Left renal pelvis (tissue), 4 donors: ENCODE results near the gene ATP11A. TPM values are rescaled to one million over a fixed set of nuclear protein-coding genes. Genes with fewer than 3 reads are reported as not detected.
"Not testable (repeated sequence)": the region's sequence is repeated elsewhere in the genome, so short reads cannot be mapped to it uniquely, and the experiment has no call there.

Experiments used
- DNase-seq, 4 donors: peaks; one replicate each; pipeline ENCODE4 v3.0.0-alpha.2; 2013; ENCODE audit warnings: low read depth in 4 of 4, low spot score in 3 of 4
- polyA plus RNA-seq, 4 donors: library from polyadenylated mRNA; unstranded; fragments of 120-200 nt; gene quantifications; one replicate each; pipeline ENCODE4 v1.2.1, GENCODE V29; 2013; ENCODE audit not compliant: insufficient read length in 4 of 4

Gene ATP11A
- polyA plus RNA-seq, 4 donors, result 26.6 to 49.9 (median 46.8) TPM

DNA sequence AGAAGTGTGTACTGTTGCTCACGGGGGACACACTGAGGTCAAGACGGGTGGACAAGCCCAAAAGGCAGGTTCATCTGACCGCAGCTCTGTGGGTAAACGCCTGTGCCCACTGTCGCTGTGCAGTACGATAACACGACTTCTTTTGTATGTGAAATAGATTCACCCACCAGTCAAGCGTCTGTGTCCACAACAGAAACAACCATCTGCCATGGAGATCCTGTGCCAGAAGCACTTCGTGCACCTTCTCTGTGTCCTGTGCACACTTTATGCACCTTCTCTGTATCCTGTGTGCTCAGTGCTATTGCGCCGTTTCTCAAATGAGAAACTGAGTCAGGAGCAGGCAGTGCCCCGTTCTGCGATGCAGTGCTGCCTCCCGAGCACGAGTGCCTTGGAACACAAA is 138.9 kb downstream of the ATP11A start:
- DNase-seq, result no peak

- DNase-seq, result no peak
These were observed 141.4 kb downstream of the ATP11A start for GRCh38 chr13:112831196-112831595.

- DNase-seq, result no peak
These were observed 142.0 kb downstream of the ATP11A start for GRCh38 chr13:112831801-112832200.

- DNase-seq, result no peak
These were observed 143.0 kb downstream of the ATP11A start for GRCh38 chr13:112832811-112833210.

- no peak for DNase-seq
These were observed 143.9 kb downstream of the ATP11A start for GRCh38 chr13:112833551-112834257.

DNA sequence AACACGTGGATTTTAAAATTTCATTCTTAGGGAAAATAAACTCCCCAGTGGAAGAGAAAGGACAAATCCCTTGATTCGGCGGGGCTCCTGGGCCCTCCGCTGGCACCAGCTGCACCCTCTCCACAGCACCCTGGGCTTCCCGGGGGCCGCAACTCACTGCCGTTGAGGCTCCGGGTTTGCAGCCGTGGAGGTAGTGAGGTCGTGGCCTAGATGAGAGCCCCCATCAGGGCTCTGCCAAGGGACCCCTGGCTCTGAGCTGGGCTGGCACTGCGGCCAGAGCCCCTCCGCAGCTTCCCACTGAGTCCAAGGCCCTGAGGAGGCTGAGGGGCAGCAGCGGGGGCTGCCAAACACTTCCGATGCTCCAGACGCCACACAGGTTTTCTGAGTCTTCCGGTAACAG is 145.5 kb downstream of the ATP11A start:
- no peak for DNase-seq

DNA sequence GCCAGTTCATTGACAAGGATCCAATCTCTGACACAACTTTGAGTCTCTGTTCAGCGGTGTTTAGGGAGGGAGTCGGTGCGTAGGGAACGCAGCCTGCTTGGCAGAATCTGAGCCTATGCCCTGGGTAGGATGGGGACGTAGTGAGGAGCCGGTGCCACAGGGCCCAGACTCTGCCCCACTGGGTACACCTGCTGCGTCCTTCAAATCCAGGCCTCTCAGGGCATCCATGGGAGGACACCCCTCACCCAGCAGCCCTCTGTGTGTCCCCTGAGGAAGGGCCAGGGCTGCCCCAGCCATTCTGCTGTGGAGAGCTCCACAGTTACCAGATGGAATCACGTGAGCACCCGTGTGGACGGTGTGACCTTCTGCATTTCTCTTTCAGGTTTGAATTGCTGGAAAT is 146.0 kb downstream of the ATP11A start:
- no peak for DNase-seq

GRCh38 chr13:112836940-112837339 is 147.1 kb downstream of the ATP11A start:
- no peak for DNase-seq

DNA sequence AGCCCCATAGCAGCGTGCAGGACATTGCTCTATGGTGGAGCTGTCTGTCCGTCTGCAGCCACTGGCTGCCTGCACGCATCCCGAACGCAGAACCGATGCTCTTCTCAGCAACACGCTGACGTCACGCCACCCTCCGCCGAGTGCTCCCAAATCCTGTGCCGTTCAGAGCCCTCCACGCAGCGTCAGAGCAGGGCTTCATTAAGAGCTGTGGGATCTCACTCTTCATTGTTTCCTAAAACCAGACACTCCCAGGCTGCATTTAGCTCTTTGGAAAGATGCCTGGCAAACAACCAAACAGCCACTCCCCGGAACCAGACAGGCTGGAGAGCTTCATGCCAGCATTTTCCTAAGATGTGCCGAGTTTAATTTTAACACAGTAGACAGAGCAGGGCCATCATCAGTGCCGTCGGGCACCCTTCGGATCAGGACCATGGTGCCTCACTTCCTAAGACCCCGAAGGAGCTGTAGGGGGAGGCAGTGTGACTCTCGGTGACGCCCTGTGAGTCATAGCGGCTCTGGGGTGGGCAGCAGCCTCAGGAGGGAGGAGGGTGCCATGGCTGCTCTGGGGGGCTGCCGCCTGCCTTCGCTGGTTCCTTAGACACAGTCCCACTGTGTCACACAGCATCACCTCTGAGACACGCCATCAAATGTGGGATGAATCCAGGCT is 147.7 kb downstream of the ATP11A start:
- no peak for DNase-seq

DNA sequence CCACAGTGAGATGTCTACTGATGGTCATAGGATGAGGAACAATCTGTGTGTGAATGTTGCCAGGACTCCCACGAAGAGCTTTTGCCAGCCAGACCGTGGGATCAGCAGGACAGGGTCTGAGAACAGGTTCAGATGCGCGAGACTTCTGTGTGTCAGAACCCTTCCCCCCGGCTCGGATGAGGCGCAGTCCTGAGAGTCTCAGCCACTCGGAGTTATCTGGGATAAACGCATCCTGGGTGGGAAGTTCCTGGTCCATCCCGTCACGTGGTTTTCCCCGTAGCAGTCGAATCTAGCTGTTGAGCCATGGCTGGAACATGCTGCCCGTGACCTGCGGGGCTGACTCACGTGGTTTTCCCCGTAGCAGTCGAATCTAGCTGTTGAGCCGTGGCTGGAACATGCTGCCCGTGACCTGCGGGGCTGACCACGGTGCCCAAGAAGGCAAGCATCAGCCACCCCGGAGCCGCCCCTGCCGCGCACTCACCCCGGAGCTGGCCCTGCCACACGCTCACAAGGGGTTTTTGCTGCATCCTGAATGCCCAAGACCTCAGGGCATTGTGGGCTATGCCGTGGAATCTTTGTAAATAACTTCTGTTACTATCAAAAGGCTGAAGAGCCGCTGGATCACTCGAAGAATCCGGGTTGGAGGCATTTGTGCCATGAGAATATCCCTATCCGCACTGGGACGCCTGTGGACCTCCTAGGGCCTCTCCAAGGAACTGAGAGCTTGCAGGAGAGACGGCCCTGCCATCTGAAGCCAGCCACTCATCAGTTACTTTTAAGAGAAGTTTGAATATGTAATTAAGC is 148.4 kb downstream of the ATP11A start:
- DNase-seq, result no peak

DNA sequence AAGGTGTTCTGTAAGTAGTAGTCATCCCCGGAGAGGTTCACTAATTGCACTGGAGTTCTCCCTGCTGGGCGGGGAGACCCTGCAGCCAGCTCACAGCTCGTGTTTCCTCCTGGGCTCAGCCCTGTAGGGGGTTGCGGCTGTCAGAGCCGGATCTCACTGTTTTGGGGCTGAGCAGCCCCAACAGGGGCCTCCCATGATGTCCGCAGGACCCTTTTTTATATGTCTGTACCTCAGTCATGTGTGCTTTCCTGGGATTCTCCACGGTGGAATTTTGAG is 148.9 kb downstream of the ATP11A start:
- no peak for DNase-seq

DNA sequence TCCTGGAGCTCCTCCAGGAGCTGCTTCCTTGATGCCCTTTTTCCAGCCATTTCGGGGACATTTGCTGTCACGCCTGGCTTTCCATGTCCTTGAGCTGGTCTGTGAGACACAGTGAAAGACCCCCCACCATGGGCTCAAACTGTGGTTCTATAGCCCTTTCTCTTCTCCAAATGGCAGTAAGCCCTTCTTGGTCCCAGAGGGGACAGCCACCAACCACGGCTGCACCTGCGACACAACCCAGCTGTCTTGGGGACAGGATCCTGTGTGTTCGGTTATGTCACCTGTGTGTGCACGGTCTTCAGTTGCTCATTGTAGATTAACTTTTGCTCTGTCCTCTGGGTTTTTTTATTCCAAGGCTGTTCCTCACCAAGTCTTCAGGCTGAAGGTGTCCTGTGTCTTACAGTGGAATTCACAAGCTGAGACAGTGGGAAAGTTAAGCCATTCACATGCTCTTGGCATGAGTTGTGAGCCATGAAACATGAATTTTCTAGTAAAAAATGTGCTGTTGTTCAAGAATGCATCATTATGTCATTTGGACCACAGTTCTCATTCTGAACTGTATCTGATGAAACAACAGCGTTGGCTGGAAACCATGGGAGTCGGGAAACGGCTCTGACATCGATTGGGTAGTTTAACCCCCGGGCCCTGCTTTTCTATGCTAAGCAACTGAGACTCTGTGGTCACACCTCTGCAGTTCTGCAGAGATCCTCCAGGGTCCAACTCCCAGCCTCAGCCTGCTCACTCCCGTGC is 149.7 kb downstream of the ATP11A start:
- DNase-seq, result no peak

DNA sequence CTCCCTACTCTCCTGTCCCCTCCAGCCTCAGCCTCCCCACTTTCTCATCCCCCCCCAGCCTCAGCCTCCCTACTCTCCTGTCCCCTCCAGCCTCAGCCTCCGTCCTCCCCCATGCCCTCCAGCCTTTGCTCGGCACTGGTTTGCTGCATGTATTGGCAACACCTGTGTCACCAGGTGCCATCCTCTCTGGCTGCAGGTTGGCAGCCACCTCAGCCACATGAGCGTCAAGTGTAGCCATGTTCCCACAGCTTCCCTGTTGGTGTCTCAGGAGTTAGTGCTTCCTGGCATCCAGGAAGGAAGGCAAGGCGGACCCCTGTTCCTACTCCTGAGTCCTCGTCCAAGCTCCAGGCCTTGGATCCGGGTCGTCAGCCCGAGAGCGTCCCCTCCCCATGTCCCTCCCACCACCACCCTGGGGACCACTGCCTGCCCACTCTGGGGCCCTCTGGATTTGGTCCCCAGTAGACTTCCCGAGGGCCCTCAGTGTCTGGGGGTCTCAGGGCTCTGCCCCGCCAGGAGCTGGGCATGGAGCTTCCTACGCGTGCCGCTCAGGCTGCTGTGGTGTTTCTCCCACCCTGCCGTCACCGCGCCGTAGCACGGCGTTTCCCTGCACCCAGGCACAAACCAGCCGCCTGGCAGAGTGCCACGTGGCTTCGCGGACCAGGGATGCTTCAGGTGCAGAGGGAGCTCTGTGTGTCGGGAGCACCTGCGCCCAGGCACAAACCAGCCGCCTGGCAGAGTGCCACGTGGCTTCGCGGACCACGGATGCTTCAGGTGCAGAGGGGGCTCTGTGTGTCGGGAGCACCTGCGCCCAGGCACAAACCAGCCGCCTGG is 150.8 kb downstream of the ATP11A start:
- DNase-seq, result no peak

DNA sequence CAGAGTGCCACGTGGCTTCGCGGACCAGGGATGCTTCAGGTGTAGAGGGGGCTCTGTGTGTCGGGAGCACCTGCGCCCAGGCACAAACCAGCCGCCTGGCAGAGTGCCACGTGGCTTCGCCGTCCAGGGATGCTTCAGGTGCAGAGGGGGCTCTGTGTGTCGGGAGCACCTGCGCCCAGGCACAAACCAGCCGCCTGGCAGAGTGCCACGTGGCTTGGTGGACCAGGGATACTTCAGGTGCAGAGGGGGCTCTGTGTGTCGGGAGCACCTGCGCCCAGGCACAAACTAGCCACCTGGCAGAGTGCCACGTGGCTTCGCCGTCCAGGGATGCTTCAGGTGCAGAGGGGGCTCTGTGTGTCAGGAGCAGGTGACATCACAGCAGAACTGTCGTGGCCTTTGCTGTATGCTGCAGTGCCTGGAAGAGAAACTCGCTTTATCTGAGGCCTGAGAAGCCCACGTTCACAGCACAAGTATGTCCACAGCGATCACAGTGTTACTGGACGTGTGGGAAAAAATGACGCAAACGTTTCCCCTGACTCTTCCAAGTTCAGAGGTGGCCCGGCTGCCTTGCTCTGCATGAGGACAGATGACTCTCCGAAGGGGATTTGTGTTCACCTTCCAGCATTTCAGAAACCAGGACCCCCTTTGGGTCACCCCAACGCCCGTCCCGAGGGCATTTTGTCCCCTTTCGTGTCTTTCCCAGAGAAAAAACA is 151.6 kb downstream of the ATP11A start:
- not testable (repeated sequence) for DNase-seq

GRCh38 chr13:112842343-112842856 is 152.6 kb downstream of the ATP11A start:
- DNase-seq, result no peak

GRCh38 chr13:112842931-112843391 is 153.1 kb downstream of the ATP11A start:
- no peak for DNase-seq

GRCh38 chr13:112843392-112844111 is 153.7 kb downstream of the ATP11A start:
- DNase-seq, result no peak

DNA sequence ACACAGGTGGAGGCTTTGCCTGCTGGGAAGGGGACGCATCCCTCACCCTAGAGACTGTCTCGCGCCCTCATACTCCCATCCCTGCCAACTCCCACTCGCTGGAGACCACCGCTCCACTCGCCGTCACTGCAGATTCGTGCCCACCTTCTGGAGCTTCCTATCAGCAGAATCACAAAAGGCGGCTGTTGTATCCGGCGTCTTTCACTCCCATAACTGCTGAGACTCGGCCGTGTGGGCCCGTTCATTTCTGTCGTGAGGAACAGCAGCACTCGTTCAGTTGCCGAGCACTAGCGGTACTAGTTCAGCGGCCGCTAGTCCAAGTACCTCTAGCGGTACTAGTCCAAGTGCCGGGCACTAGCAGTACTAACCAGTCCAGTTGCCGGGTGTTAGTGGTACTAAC is 154.6 kb downstream of the ATP11A start:
- no peak for DNase-seq

DNA sequence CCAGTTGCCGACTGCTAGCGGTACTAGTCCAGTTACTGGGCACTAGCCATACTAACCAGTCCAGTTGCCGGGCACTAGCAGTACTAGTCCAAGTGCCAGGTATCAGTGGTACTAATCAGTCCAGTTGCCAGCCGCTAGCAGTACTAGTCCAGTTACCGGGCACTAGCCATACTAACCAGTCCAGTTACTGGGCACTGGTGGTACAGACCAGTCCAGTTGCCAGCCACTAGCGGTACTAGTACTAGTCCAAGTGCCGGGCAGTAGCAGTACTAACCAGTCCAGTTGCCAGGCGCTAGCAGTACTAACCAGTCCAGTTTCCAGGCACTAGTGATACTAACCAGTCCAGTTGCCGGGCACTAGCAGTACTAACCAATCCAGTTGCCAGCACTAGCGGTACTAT is 155.0 kb downstream of the ATP11A start:
- DNase-seq, result no peak
